ENCODE data around the gene SLC35F2. TPM values are rescaled to one million over a fixed set of nuclear protein-coding genes. Genes with fewer than 3 reads are reported as not detected.

The SLC35F2 gene
- total and polyA plus RNA-seq, 2 of the 13 experiments (the other 11 are each of a cell fraction or from before 2014, with no cell fraction given) = 5.8 to 20.3 TPM

DNA sequence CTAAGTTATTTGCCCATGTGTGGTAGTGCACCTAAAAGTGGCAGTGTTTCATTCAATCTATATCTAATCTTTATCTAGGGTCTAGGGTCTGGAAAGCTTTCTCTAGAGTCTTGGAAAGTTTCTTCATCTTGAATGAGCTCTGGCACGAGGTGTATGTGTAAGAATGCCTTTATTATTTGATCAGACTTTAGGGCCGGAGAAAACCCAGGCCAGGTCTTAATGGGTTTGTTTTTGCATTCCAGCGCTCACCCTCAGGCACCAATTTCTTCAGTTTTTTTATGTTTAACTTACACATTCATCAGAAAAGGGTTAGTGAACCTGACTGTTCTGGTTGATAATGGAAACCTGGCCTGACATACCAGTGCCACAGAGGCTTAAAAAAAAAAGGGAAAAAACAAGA lies 78.5 kb downstream of the SLC35F2 start:
- ATAC-seq = no peak
- H3K4me2 ChIP-seq (ENCODE audit: low read depth, low read length) = no peak overlapping the region
- ChIA-PET CTCF (ENCODE audit: low intra/inter-chr PET ratio, low total read pairs) (no interaction called here), POLR2A (no interaction called here)
- H3K36me3 ChIP-seq (replicated peaks in 1 of 2; ENCODE audit: control insufficient read depth in 1 of 2, insufficient read depth in 2 of 2, low read length in 2 of 2) = no peaks in the 10 kb centered on the region
- no peak for DNase-seq (ENCODE audit: low spot score)
- WGBS (ENCODE audit: low lambda C conversion rate) = 19% methylated on average over 3 of the region's 3 CpGs
- H3K27me3 ChIP-seq (ENCODE audit: control insufficient read depth in 1 of 2, insufficient read depth in 2 of 2, low read length in 2 of 2) = no peaks in the 10 kb centered on the region; a peak in 1 of 5 replicates
- H3K9me3 ChIP-seq (ENCODE audit: low read length) = no peaks in the 10 kb centered on the region
- H3K27ac ChIP-seq (ENCODE audit: extremely low read length, insufficient read depth, low read length) = no peak overlapping the region
- no peaks in the 10 kb centered on the region for H3K79me2 ChIP-seq (ENCODE audit: insufficient read depth, low read length)
- no peak for FAIRE-seq
- no peak overlapping the region for H3K4me3 ChIP-seq (replicated peaks in 1 of 3; ENCODE audit: insufficient read depth in 1 of 3, low read depth in 2 of 3, low read length in 3 of 3)
- intact Hi-C loops (cut with micrococcal nuclease; ENCODE audit: unreplicated experiment) (no loop called here), in situ Hi-C loops (cut with HindIII; ENCODE audit: extremely low pct_ligation_motif_present, low pct_unique_long_range_greater_than_20kb) (no loop called here)
- H3K9ac ChIP-seq (ENCODE audit: insufficient read depth, low read depth, low read length) = no peak overlapping the region
- no peak overlapping the region for H2AFZ ChIP-seq (ENCODE audit: low read length)
- no peaks in the 10 kb centered on the region for H3K4me1 ChIP-seq (ENCODE audit: insufficient read depth, low read length)
- no peaks in the 10 kb centered on the region for H4K20me1 ChIP-seq (ENCODE audit: insufficient read depth, low read length)
- no TSS peak for BruUV-seq (replicated peaks)
- no peak for TF ChIP-seq ZMYM3 (CRISPR knock-in tag; IDR thresholded peaks at IDR 0.05)
- no peak for TF ChIP-seq ZBTB1 (CRISPR knock-in tag; IDR thresholded peaks at IDR 0.05; ENCODE audit: borderline replicate concordance)
- TF ChIP-seq ZBTB20 (CRISPR knock-in tag; IDR thresholded peaks at IDR 0.05; ENCODE audit: borderline replicate concordance, low read depth) = no peak
- no peak for TF ChIP-seq ZNF776 (CRISPR knock-in tag; IDR thresholded peaks at IDR 0.05)
- no peak for TF ChIP-seq ZNF441 (CRISPR knock-in tag; IDR thresholded peaks at IDR 0.05; ENCODE audit: borderline replicate concordance)
- TF ChIP-seq, protein P1, sequence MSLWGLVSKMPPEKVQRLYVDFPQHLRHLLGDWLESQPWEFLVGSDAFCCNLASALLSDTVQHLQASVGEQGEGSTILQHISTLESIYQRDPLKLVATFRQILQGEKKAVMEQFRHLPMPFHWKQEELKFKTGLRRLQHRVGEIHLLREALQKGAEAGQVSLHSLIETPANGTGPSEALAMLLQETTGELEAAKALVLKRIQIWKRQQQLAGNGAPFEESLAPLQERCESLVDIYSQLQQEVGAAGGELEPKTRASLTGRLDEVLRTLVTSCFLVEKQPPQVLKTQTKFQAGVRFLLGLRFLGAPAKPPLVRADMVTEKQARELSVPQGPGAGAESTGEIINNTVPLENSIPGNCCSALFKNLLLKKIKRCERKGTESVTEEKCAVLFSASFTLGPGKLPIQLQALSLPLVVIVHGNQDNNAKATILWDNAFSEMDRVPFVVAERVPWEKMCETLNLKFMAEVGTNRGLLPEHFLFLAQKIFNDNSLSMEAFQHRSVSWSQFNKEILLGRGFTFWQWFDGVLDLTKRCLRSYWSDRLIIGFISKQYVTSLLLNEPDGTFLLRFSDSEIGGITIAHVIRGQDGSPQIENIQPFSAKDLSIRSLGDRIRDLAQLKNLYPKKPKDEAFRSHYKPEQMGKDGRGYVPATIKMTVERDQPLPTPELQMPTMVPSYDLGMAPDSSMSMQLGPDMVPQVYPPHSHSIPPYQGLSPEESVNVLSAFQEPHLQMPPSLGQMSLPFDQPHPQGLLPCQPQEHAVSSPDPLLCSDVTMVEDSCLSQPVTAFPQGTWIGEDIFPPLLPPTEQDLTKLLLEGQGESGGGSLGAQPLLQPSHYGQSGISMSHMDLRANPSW (CRISPR knock-in tag; IDR thresholded peaks at IDR 0.05; ENCODE audit: borderline replicate concordance) = no peak
- TF ChIP-seq, protein P2, sequence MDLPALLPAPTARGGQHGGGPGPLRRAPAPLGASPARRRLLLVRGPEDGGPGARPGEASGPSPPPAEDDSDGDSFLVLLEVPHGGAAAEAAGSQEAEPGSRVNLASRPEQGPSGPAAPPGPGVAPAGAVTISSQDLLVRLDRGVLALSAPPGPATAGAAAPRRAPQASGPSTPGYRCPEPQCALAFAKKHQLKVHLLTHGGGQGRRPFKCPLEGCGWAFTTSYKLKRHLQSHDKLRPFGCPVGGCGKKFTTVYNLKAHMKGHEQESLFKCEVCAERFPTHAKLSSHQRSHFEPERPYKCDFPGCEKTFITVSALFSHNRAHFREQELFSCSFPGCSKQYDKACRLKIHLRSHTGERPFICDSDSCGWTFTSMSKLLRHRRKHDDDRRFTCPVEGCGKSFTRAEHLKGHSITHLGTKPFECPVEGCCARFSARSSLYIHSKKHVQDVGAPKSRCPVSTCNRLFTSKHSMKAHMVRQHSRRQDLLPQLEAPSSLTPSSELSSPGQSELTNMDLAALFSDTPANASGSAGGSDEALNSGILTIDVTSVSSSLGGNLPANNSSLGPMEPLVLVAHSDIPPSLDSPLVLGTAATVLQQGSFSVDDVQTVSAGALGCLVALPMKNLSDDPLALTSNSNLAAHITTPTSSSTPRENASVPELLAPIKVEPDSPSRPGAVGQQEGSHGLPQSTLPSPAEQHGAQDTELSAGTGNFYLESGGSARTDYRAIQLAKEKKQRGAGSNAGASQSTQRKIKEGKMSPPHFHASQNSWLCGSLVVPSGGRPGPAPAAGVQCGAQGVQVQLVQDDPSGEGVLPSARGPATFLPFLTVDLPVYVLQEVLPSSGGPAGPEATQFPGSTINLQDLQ (CRISPR knock-in tag; IDR thresholded peaks at IDR 0.05) = no peak
- TF ChIP-seq, protein P3, sequence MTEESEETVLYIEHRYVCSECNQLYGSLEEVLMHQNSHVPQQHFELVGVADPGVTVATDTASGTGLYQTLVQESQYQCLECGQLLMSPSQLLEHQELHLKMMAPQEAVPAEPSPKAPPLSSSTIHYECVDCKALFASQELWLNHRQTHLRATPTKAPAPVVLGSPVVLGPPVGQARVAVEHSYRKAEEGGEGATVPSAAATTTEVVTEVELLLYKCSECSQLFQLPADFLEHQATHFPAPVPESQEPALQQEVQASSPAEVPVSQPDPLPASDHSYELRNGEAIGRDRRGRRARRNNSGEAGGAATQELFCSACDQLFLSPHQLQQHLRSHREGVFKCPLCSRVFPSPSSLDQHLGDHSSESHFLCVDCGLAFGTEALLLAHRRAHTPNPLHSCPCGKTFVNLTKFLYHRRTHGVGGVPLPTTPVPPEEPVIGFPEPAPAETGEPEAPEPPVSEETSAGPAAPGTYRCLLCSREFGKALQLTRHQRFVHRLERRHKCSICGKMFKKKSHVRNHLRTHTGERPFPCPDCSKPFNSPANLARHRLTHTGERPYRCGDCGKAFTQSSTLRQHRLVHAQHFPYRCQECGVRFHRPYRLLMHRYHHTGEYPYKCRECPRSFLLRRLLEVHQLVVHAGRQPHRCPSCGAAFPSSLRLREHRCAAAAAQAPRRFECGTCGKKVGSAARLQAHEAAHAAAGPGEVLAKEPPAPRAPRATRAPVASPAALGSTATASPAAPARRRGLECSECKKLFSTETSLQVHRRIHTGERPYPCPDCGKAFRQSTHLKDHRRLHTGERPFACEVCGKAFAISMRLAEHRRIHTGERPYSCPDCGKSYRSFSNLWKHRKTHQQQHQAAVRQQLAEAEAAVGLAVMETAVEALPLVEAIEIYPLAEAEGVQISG (CRISPR knock-in tag; IDR thresholded peaks at IDR 0.05) = no peak
- TF ChIP-seq, protein P4, sequence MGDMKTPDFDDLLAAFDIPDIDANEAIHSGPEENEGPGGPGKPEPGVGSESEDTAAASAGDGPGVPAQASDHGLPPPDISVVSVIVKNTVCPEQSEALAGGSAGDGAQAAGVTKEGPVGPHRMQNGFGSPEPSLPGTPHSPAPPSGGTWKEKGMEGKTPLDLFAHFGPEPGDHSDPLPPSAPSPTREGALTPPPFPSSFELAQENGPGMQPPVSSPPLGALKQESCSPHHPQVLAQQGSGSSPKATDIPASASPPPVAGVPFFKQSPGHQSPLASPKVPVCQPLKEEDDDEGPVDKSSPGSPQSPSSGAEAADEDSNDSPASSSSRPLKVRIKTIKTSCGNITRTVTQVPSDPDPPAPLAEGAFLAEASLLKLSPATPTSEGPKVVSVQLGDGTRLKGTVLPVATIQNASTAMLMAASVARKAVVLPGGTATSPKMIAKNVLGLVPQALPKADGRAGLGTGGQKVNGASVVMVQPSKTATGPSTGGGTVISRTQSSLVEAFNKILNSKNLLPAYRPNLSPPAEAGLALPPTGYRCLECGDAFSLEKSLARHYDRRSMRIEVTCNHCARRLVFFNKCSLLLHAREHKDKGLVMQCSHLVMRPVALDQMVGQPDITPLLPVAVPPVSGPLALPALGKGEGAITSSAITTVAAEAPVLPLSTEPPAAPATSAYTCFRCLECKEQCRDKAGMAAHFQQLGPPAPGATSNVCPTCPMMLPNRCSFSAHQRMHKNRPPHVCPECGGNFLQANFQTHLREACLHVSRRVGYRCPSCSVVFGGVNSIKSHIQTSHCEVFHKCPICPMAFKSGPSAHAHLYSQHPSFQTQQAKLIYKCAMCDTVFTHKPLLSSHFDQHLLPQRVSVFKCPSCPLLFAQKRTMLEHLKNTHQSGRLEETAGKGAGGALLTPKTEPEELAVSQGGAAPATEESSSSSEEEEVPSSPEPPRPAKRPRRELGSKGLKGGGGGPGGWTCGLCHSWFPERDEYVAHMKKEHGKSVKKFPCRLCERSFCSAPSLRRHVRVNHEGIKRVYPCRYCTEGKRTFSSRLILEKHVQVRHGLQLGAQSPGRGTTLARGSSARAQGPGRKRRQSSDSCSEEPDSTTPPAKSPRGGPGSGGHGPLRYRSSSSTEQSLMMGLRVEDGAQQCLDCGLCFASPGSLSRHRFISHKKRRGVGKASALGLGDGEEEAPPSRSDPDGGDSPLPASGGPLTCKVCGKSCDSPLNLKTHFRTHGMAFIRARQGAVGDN (CRISPR knock-in tag; IDR thresholded peaks at IDR 0.05) = no peak
- no peak for TF ChIP-seq SCMH1 (CRISPR knock-in tag; IDR thresholded peaks at IDR 0.05; ENCODE audit: borderline replicate concordance)
- TF ChIP-seq BRD4 (CRISPR knock-in tag; IDR thresholded peaks at IDR 0.05) = no peak
- no peak for TF ChIP-seq KDM5A (IDR thresholded peaks at IDR 0.05; ENCODE audit: borderline replicate concordance, low read length)
- TF ChIP-seq GATAD1 (CRISPR knock-in tag; IDR thresholded peaks at IDR 0.05) = no peak

All from HepG2 (cell line).